Mammary epithelial cell (primary cell): ENCODE measurements around the gene SIDT1.

Experiments used
- CTCF ChIP-seq, 2 donors: IDR thresholded peaks in 1 of 2; conservative IDR thresholded peaks in 1 of 2; 2 replicates each; pipeline ENCODE4 v1.5.1; 2011 to 2012; ENCODE audit warnings: inconsistent platforms in 2 of 2, low read length in 2 of 2, mild to moderate bottlenecking in 2 of 2, control low read depth in 1 of 2, low read depth in 1 of 2; ENCODE audit not compliant: insufficient read depth in 1 of 2; ENCODE audit errors: extremely low read depth in 1 of 2
- EZH2 ChIP-seq: IDR thresholded peaks from 2 replicates; pipeline ENCODE4 v1.6.1; 2012; ENCODE audit warnings: low read length, inconsistent platforms, borderline replicate concordance

DNA sequence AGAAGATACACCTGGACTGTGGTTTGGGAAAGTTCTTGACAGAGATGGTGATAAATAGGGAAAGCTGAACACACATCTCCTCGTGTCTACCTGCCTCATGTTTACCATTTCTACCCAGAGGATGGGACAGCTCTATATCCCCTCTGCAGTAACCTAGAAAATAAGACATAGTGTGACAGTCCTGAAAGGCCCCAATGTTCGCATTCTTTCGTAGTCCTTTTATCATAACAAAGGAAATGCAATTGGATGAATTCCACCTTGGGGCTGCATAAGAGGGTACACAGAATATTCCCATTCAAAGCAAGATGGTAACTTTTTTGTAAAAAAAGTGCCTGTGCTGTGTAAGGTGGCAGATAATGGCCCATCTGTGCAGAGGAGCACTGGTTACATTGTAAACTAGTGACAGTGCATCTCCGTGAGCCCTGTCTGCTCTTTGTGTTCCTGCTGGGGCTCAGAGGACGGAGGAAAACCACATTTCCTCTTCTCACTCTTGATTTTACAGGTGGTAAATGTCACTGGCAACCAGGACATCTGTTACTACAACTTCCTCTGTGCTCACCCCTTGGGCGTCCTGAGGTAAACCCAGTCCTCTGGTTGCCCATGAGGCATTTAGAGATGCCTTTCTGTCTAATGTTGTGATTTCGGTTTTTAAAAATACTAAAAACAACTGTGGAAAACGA, 74.3 kb downstream of the SIDT1 start:
- TF ChIP-seq CTCF (conservative IDR thresholded peaks at IDR 0.05 in 1 of 2, IDR thresholded peaks at IDR 0.05 in 1 of 2; ENCODE audit: extremely low read depth in 1 of 2, insufficient read depth in 1 of 2, low read depth in 1 of 2, low read length in 2 of 2) (no peak), EZH2 (no peak)
